ENCODE data around the gene TNFAIP8L3.
A peak's percentile ranks its signal among the peaks of the same experiment; 100 is the strongest.

TNFAIP8L3 gene

GRCh38 chr15:51089699-51090453 is 4.8 kb downstream of the TNFAIP8L3 start:
- no peak for DNase-seq (ENCODE audit: low read depth in 2 of 2)

GRCh38 chr15:51089041-51089440 is 5.7 kb downstream of the TNFAIP8L3 start:
- no peak for DNase-seq (ENCODE audit: low read depth in 2 of 2)

- DNase-seq (ENCODE audit: low read depth in 2 of 2): no peak
These were observed 6.1 kb downstream of the TNFAIP8L3 start for GRCh38 chr15:51088585-51088984.

GRCh38 chr15:51087513-51087912 is 7.2 kb downstream of the TNFAIP8L3 start:
- DNase-seq (ENCODE audit: low read depth in 2 of 2): no peak

GRCh38 chr15:51086409-51086808 is 8.3 kb downstream of the TNFAIP8L3 start:
- no peak for DNase-seq (ENCODE audit: low read depth in 2 of 2)

GRCh38 chr15:51085764-51086163 is 8.9 kb downstream of the TNFAIP8L3 start:
- no peak for DNase-seq (ENCODE audit: low read depth in 2 of 2)

GRCh38 chr15:51083641-51084166 is 11.0 kb downstream of the TNFAIP8L3 start:
- no peak for DNase-seq (ENCODE audit: low read depth in 2 of 2)

- DNase-seq (ENCODE audit: low read depth in 2 of 2): no peak
These were observed 12.5 kb downstream of the TNFAIP8L3 start for GRCh38 chr15:51082246-51082645.

GRCh38 chr15:51080286-51080685 is 14.4 kb downstream of the TNFAIP8L3 start:
- DNase-seq (ENCODE audit: low read depth in 2 of 2): no peak

GRCh38 chr15:51079226-51079625 is 15.5 kb downstream of the TNFAIP8L3 start:
- no peak for DNase-seq (ENCODE audit: low read depth in 2 of 2)

- DNase-seq (ENCODE audit: low read depth in 2 of 2): peak; percentile 43 to 67
These were observed 17.2 kb downstream of the TNFAIP8L3 start for GRCh38 chr15:51077221-51078153.

GRCh38 chr15:51076524-51077220 is 18.0 kb downstream of the TNFAIP8L3 start:
- DNase-seq (ENCODE audit: low read depth in 2 of 2): no peak

- DNase-seq (ENCODE audit: low read depth in 2 of 2): no peak
These were observed 18.7 kb downstream of the TNFAIP8L3 start for GRCh38 chr15:51075826-51076523.

GRCh38 chr15:51075364-51075763 is 19.3 kb downstream of the TNFAIP8L3 start:
- no peak for DNase-seq (ENCODE audit: low read depth in 2 of 2)

- DNase-seq (ENCODE audit: low read depth in 2 of 2): no peak
These were observed 19.8 kb downstream of the TNFAIP8L3 start for GRCh38 chr15:51074926-51075325.

GRCh38 chr15:51071578-51071977 is 23.1 kb downstream of the TNFAIP8L3 start:
- no peak for DNase-seq (ENCODE audit: low read depth in 2 of 2)

- no peak for DNase-seq (ENCODE audit: low read depth in 2 of 2)
These were observed 24.7 kb downstream of the TNFAIP8L3 start for GRCh38 chr15:51069983-51070382.

GRCh38 chr15:51067510-51067909 is 27.2 kb downstream of the TNFAIP8L3 start:
- no peak for DNase-seq (ENCODE audit: low read depth in 2 of 2)

- no peak for DNase-seq (ENCODE audit: low read depth in 2 of 2)
These were observed 28.9 kb downstream of the TNFAIP8L3 start for GRCh38 chr15:51065781-51066180.

GRCh38 chr15:51065261-51065660 is 29.4 kb downstream of the TNFAIP8L3 start:
- DNase-seq (ENCODE audit: low read depth in 2 of 2): no peak

GRCh38 chr15:51062736-51063135 is 32.0 kb downstream of the TNFAIP8L3 start:
- DNase-seq (ENCODE audit: low read depth in 2 of 2): no peak

All from stimulated activated CD4-positive, alpha-beta T cell treated with anti-CD3 and anti-CD28 coated beads, Interleukin-12 subunit alpha, Interleukin-12 subunit beta, amount 100 ng/mL, for 24 hours (primary cell).